GM13977 (cell line): ENCODE data around the gene WWOX.

Source experiments
- DNase-seq: peaks from one replicate; pipeline ENCODE4 v3.0.0; 2012; ENCODE audit warnings: low spot score
- in situ Hi-C: fragments of 300-500 bp; cut with MboI; formaldehyde crosslinking; loops from one replicate; pipeline ENCODE4 v1.12.0; 2022; ENCODE audit warnings: low sequenced_read_pairs, low pct_unique_long_range_greater_than_20kb, mixed read lengths, inconsistent platforms; ENCODE audit not compliant: unreplicated experiment
- TF ChIP-seq, protein P1 (sequence below): IDR thresholded peaks from 2 replicates; pipeline ENCODE4 v1.5.1; 2012; ENCODE audit warnings: mild to moderate bottlenecking, control low read depth; ENCODE audit not compliant: insufficient read depth; ENCODE audit errors: extremely low read depth, missing control alignments

WWOX gene

DNA sequence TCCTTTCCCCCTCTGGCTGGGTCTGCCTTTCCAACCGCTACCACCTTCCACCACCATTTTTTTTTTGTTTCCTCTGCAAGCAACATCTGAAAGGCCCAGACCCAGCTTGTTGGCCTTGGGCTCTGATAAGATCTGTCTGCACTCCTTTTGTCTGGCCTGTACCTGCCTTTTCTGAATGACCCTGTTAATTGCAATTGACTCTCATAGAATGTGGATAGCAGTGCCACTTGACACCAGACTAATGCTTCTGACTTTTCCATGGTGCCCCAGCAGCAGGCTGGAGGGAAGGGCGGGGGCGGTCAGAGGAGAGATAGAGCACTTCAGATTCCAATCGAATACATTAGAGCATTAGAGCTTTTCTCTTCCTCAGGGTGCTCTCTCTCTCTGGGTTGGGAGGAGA lies 538.9 kb downstream of the WWOX start:
- DNase-seq: no peak
- in situ Hi-C loops: no loop called here
- TF ChIP-seq, protein P1, sequence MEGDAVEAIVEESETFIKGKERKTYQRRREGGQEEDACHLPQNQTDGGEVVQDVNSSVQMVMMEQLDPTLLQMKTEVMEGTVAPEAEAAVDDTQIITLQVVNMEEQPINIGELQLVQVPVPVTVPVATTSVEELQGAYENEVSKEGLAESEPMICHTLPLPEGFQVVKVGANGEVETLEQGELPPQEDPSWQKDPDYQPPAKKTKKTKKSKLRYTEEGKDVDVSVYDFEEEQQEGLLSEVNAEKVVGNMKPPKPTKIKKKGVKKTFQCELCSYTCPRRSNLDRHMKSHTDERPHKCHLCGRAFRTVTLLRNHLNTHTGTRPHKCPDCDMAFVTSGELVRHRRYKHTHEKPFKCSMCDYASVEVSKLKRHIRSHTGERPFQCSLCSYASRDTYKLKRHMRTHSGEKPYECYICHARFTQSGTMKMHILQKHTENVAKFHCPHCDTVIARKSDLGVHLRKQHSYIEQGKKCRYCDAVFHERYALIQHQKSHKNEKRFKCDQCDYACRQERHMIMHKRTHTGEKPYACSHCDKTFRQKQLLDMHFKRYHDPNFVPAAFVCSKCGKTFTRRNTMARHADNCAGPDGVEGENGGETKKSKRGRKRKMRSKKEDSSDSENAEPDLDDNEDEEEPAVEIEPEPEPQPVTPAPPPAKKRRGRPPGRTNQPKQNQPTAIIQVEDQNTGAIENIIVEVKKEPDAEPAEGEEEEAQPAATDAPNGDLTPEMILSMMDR: no peak

DNA sequence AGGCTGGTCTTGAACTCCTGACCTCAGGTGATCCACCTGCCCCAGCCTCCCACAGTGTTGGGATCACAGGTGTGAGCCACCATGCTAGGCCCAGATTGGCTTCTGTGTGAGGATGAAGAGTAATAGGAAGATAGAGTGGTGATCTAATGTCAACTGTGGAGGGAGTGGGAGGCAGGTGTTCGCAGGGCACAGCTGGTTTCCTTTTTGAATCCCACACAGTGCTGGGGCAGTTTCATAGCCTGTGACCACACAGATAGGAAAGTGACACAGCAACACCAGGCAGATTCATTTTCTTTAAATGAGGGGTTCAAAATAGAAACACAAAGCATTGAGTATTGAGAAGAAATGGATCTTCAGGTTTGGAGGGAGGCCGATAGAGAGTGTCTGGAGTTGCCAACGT lies 540.3 kb downstream of the WWOX start:
- no peak for DNase-seq
- TF ChIP-seq, protein P1: no peak
- in situ Hi-C loops: no loop called here

DNA sequence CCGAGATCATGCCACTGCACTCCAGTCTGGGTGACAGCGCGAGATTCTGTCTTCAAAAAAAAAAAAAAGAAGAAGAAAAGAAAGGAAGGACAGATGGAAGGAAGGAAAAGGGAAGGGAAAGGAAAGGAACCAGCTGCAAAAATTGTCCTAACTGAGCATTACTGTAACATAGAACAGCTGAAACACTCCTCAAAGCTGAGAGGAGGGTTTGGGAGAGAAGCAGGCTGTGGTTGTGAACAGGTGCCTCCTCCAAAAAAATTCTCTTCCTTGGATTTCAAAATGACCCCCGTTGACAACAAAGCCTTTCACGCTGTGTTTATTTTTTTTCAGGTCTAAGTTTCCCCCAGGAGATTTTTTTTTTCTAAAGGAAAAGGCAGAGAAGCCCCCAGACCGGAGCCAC lies 541.4 kb downstream of the WWOX start:
- no peak for DNase-seq
- in situ Hi-C loops: no loop called here
- TF ChIP-seq, protein P1: no peak

DNA sequence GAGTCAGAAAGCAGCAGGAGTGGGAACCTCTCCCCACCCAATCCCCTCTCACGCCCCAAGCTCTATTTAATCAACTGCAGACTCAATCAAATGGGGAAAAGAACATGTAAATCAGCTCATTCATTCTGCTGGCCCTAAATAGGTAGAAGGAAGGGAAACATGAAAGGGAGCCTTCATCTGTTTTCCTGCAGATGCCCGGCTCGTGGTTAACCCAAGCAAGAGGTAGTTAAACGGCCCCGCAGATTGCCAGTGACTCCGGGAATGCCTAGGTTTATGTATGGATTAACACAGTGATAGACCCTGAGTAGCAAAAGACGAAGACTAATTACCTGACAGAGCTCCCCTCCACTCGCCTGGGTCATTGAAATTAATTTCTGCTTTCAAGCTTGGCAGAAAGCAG lies 542.0 kb downstream of the WWOX start:
- TF ChIP-seq, protein P1: no peak
- in situ Hi-C loops: no loop called here
- no peak for DNase-seq

DNA sequence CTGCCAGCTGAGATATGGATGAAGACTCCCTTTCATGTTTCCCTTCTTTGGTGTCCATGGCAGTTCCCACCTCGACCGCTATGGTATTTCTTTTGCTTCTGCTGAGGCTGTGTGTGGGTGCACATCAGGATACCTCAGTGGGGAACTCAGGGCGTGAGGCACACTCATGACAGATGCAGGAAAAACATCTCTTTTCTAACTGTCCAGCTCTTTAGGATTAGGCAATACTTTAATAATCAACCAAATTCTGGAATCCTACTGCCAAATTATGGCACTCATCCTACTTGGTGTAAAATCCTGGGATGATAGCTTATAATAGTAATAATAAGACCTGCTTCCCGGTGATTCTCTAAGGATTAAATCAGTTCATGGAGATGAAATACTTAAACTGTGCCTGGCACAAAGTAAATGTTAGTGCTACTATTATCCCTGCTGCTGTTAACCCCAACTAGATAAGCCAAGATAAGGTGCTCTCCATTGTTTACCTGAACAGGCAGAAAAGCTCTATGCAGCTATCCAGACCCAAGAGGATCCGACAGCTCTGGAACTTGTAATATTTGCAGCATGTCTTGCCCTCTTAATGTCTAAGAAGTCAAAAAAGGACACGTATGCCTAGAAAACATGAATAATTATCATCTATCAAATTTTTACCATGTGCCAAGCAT lies 543.3 kb downstream of the WWOX start:
- no peak for DNase-seq
- TF ChIP-seq, protein P1: no peak
- in situ Hi-C loops: no loop called here

DNA sequence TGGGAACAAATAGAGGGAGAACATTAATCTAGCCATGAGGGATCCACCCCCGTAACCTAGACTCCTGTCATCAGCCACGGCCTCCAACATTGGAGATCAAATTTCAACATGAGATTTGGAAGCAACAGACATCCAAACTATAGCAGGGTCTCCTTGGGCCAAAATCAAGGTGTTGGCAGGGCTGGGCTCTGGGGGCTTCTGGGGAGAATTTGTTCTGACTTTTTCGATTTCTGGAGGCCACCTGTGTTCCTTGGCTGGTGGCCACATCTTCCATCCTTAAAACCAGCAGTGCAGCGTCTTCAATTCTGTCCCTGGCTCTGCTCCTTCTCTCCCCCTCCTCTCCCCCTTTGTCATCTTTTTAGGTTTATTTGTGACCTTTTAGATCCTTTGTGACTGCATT lies 546.2 kb downstream of the WWOX start:
- no peak for DNase-seq
- TF ChIP-seq, protein P1: no peak
- in situ Hi-C loops: no loop called here
